ENCODE results near the gene TRAPPC11.

TRAPPC11 gene

DNA sequence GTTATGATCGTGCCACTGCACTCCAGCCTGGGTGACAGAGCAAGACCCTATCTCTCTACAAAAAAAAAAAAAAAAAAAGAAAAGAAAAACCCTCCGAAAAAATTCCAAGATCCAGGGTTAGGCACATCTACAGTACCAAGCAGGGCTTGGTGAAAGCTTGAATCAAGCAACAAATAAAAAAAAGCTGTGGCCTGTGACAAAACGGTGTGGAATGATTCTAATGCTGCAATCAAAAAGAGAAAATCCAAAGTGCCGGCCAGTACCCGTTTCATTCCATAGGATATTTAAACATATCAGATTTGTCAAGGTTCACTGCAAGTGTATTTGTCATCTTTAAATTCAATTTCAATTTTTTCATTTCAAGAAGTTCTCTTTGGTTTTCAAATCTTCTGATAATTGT lies 20.7 kb upstream of the TRAPPC11 start:
- DNase-seq: no peak

DNA sequence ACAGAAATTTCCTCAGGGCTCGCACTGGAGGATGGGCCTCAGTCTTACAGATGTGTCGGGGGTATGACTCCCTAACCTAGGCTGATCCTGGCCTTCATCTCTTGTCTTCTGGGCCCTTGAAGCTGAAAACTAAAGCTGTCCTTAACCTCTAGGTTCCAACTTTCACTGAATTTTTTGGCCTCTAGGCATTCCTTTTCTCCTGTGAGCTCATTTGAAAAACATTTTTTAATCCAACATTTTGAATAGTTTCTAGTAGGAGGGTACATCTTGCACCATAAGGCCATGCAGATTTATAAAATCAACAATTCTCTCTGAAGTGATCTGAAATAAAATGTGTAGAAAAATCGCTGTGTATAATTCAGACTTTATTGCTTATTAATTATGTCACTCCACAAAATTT lies 19.8 kb upstream of the TRAPPC11 start:
- no peak for DNase-seq

DNA sequence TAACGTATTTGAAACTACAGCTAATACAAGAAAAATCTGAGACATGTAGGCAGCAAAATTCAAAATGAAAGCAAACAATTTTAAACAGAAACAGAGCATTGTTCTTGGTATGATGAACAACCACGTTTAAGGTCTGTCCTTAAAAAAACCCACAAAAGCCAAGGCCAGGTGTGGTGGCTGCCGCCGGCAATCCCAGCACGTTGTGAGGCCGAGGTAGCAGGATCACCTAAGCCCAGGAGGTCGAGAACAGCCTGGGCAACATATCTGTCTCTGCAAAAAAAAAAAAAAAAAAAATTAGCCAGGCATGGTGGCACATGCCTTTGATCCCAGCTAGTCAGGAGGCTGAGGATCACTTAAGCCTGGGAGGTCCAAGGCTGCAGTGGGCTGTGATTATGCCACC lies 13.8 kb upstream of the TRAPPC11 start:
- no peak for DNase-seq

DNA sequence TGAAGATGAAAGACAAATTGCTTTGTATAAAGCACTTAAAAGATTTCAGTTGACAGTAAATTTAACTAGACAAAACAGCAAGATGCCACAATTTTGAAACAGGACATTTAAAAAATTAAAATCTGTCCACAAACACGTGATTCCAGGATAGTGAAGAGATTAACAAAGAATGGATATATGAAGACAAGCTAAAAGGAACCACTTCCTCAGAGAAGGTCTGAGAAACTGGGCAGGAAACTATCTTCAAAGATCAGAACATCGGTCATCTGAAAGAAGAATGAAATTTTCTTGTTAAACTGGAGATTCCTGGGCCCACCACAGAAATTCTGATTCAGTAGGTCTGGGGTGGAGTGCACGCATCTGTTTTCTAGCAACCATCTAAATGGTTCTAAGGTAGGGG lies 1.5 kb upstream of the TRAPPC11 start:
- no peak for DNase-seq

DNA sequence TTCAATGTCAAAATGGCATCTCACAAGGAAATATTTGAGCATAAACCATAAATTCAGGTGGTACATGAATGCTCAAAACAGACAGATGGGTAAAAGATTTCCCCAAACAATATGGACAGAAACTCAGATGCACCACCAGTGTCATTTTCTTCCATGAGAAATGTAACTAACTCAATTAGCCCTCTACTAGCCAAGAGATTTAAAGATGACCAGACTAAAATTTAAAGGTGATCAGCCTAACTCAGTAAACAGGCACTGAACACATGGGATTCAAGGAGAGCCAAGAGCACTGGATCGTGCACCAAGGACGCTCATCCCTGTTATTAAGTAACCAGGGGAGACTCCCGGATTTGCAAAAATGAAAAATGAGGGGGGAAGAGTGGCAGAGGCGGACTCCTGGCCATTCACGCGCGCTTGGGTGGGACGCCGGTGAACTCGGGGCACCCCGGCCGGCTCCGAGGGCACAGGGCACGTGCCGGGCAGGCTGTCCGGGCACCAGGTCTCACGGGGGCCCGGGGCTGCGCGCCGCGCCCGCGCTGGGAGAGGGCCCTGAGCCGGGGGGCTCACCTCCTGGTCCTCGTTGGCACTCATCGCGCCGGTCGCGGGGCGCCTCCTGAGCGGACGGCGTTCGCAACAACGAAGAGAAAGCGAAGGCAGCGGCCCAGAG lies 598 bp upstream of the TRAPPC11 start:
- DNase-seq: no peak

DNA sequence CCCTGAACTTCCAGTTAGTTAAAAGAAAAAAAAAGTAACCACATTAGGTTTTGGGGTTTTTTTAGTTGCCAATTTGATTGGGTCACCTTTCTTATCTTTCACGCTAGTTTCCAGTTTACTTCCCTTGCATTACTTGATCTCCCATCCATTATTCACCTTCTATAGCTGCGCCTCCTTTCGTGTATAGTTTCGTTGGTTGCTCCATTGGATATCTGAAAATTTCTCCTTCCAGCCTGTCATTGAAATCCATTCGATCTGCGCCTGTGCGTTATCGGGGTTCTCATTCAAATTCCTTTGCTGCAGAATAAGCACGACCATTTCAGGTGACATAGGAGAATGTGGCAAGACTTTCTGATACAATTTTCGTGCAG lies 764 bp downstream of the TRAPPC11 start:
- no peak for DNase-seq

DNA sequence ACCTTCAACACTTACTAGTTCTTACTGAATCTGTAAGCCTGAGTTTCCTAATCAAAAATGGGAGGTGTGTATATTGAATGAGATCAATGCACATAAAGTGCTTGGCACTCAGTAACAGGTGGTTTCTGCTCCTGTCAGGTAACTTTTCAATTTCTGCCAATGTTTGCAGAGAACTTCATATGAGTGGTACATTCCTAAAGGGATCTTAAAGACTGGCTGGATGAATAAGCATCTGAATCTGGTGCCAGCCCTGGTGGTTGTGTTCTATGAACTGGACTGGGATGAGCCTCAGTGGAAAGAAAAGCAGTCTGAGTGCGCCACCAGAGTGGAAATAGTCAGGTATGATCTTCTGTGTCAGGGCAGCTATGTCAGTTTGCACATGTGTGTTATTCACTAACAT lies 7.0 kb downstream of the TRAPPC11 start:
- DNase-seq: no peak

DNA sequence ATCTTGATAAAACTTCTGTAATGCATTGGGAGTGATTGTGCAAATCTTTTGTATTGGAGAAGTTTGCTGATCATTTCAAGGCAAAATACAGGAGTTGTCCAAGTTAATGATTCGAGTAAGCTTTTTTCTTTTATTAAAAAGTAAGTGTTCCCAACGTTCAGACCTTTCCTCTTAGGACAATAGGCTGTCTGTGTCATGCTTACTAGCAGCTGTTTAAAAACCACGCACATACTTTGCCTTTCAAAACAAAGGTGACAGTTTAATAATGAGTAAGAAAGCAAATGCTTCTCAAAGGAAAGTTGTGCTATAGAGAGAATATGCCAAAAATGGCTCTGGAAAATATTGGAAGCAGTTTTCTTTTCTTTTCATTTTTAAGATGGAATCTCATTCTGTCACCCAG lies 11.2 kb downstream of the TRAPPC11 start:
- no peak for DNase-seq

DNA sequence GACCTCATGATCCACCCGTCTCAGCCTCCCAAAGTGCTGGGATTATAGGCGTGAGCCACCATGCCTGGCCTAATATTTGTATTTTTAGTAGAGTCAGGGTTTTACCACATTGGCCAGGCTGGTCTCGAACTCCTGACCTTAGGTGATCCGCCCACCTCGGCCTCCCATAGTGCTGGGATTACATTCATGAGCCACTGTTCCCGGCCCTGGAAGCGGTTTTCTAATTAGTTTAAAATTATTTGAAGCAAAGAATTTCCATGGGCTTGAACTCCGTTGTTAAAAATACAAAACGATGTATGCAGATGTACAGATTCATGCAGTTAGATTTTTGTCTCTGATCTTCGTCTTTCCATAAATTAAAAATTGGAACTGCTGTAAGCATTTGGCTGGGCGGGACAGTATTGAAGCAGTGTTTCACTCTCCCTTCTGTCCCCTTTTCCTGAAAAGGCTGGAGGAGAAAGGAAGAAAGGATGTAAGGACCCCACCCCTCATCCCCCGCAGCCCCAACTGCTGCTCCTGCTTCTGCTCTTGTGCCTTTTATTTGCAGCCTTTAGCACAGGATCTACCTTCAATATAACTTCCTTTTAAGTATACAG lies 12.0 kb downstream of the TRAPPC11 start:
- DNase-seq: no peak

DNA sequence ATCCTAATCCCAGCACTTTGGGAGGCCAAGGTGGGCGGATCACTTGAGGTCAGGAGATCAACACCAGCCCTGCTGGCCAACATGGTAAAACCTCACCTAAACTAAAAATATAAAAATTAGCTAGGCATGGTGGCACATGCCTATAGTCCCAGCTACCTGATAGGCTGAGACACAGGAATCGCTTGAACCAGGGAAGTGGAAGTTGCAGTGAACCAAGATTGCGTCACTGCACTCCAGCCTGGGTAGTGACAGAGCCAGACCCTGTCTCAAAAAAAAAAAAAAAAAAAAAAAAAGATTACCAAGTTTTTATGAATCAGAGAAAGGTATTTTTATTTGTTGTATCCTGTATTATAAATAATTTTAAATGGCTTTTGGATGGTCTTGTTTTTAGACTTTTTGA lies 15.1 kb downstream of the TRAPPC11 start:
- DNase-seq: no peak

DNA sequence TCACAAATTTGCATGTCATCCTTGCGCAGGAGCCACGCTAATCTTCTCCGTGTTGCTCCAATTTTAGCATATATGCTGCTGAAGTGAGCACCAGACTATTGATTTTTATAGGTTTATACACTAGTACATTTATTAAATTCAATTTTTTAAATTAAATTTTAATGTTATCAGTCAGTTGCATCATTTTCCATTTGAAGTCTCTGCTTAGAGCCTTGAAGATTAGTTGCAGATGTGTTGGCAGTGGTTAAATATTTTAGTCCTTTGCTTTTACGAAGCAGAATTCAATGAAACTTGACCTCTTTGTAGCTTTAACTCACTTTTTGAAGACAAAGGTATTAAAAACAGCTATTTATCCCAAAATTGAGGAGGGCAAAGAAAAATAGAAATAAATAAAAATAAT lies 16.5 kb downstream of the TRAPPC11 start:
- no peak for DNase-seq

DNA sequence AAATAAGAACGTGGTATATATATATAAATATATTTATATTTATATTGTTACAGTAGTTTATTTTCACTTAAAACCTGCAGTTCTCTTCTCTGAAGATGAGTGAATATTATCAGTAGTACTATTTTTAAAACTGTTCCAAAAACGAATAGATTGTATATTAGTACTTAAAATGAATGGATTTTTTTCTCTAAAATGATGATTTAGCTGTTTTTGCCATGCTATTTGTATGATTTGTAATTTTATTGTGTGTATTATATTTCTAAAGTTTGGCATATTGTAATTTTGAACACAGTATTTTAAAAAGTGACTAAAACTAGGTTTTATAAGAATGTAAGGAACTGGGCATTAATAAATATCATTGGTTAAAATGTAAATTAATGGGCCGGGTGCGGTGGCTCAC lies 22.0 kb downstream of the TRAPPC11 start:
- no peak for DNase-seq

DNA sequence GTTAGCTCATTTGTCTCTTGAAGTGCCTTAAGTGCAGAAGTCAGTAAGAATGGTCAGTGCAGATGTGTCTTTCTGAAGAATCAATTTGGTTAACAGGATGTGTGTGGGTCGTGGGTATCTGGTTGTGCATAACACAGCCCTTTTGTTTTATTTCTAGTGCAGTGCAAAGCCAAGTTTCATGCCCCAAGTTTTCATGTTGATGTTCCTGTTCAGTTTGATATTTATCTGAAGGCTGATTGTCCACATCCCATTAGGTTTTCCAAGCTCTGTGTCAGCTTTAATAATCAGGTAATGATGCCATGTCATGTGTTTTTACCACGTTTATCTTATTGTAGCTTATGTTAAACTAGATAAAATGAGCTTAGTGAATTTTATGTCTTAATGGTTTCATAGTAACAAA lies 27.4 kb downstream of the TRAPPC11 start:
- DNase-seq: no peak

DNA sequence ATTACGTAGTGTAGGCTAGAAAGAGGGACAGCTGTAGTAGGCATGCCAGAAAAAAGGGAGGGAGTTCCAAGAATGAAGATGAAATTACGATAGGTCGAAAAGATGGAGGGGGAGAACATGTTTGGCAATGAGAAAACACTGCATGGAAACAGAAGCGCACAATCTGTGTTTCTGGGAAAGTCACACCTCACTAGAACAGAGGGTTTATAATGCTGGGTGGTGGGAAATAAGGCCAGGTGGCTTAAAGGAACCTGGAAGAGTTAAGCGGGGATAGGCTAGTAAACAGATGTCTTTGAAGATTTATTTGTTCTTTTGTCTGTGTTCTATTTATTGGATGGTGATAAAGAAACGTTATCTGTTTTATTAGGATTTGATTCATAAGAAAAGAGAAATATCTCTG lies 29.1 kb downstream of the TRAPPC11 start:
- DNase-seq: no peak

DNA sequence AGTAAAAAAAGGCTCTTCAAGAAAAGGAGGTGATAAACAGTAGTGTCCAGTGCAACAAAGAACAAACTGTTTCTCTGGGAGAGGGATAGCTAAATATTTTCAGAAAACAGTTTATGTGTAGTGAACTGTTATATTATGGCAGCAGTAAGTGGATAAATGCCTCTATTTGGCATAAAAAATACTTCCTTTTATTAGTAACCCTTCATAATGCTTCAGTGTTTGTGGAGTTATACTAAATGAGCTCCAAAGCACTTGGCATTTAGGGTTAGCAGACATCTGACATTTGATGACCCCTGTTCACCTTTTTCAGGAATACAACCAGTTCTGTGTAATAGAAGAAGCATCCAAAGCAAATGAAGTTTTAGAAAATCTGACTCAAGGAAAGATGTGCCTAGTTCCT lies 31.9 kb downstream of the TRAPPC11 start:
- DNase-seq: no peak

DNA sequence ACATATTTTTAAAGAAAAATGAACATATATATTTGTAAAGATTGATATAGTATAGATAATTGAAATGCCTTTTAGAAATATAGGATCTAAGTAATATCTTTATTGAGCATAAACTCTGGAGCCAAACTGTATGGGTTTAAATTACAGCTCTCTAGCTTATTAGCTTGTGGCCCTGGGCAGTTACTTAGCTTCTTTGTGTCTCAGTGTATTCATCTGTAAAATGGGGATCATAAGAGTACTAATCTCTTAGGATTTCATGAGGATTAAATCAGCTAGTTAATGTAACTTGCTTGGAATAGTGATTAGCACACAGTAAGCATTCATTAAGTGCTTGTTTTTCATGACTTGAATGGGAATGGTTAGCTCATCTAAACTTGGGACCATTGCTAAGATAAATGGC lies 32.8 kb downstream of the TRAPPC11 start:
- DNase-seq: no peak

DNA sequence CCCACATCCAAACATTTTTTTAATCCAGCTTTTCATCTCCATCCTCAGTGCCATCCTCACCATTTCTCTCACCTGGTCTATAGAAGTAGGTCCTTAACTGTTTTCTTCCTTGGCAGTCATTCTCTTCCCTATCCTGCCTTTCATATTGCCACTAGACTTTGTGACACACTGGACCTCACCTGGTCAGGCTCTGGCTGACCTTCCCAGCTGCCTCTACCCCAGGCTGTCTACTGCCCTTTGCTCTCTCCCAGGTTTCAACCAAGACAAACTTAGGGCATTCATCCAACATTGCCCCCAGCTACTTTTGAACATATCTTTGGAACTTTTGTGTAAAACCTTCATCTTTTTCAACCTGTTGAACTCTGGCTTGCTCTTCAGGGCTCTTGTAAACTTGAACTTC lies 39.8 kb downstream of the TRAPPC11 start:
- no peak for DNase-seq

DNA sequence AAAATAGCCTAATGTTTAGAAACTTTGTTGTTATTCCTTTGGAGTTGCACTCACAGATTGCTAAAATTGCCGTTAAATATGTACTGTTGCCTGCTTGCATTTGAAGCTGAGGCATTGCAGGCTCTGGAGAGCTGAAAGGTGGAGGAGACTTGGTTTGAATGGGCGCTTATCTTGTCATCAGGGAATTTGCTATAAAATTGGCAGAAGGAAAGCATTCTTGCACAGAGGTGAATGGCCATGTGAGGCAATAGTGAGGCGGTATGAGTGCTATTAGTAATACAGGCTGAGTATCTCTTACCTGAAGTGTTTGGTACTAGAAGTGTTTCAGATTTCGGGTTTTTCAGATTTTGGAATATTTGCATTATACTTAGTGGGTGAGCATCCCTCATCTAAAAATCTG lies 41.3 kb downstream of the TRAPPC11 start:
- DNase-seq: no peak

DNA sequence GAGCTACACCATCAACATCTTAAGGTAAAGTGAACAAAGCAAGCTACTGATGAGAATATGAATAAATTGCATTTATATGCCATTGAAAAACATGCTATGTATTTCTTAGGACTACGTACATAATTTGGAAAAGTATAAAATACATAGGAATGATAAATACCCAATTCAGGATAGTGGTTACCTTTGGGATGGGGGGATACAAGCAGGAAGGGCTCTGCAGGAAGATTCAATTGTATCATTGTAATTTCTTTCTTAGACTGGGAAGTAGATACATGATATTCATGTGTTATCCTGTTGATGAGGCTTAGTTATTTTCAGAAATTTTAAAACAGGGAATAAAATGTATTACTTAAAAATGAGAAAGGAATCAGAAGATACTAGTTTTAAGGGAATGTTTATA lies 43.4 kb downstream of the TRAPPC11 start:
- no peak for DNase-seq

DNA sequence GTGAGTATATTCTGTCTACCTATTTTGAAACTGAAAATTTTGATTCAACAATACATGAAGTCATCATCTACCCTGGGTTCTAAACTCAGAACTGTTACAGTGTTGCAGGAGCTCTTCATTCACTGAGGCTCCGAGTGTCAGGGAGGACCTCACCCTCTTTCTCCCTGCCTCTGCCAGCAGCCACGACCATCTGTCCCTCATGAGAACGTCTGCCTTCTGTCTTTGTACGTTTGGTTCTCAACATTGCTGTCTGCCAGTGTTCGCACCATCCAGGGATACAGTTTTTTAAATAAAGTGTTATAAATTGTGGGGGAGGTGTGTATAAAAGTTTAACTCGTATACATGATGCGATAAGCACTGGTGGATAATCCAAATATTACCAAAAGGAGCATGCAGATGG lies 55.5 kb downstream of the TRAPPC11 start:
- no peak for DNase-seq

DNA sequence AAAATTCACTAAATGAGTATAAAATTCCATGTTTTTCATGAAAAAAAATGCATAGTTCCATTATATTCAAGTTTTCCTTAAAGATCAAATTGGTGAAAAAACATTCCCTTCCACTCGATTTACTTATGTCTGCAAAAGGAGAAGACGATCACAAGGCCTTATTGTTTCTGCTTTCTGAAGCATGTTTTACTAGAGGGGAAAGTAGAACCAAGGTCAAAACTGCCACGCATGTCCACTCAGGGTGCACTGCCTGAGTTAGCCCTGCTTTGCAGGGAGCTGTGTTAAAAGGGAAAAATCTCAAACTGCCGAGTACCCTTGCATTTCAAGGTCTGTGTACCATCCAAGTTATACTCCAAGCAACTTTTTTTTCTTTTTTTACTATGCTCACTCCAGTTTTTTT lies 57.2 kb downstream of the TRAPPC11 start:
- DNase-seq: no peak

DNA sequence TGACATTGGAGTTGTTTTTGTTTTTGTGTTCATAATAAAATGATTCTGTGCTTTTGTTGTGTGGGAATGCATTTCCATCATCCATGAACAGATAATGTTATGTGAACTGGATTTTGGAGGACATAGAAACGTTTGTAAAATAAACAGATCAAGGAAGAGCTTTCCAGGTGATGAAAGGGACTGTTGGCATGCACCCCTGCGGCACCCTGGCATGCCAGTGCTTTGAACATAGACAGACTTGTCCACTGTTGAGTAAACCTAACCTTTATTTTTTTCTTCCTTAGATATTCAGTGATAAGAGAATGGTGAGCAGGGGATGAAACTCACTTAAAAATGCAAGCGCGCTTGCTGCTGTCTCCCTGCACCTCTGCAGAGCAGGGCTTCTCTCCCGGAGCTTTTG lies 59.8 kb downstream of the TRAPPC11 start:
- DNase-seq: no peak

DNA sequence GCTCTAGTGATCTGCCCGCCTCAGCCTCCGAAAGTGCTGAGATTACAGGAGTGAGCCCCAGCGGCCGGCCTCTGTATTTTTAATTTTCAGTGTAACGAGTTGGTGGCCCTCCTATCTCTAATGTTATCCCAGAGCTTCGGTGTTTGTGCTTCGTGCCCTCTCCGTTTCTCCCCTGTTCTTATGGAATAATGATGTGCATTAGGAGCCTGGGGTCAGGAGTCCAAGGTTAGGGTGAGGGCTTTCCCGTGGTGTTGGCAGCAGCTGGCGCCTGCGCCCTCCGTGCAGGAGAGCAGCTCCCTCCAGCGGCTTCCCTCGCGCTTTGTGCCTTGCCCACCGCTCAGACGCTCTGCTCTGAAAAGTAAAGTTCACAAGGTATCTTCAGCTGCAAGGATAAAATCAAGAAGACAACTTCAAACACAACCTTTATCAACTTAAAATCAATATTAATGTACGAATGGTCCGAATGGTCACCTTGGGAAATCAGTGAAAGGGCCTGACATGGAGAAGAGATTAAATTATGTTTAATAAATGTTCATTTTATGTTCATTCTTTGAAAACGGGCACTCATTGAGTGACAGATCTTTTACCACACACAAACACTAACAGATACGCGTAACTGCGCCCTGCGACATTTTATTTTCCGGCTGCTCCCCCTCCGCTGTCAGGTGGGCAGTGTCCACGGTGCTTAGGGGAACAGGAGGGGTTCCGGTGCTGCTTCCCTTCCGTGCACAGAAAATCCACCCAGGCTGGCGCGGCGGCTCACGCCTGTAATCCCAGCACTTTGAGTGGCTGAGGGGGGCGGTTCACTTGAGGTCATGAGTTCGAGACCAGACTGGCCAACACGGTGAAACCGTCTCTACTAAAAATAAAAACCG lies 62.4 kb downstream of the TRAPPC11 start:
- peak; percentile 17 for DNase-seq

Measured in central memory CD4-positive, alpha-beta T cell (primary cell).